Measurements from ENCODE around the gene RNF111. TPM values are rescaled to one million over a fixed set of nuclear protein-coding genes. Genes with fewer than 3 reads are reported as not detected.

RNF111 gene
- 10 to 100 TPM; 16.4 to 29.9 (median 24.0) TPM for polyA plus RNA-seq (ENCODE audit: insufficient read length in 10 of 10)
- long read RNA-seq, donor 1, result 0 reads
- long read RNA-seq, donor 2, partial matches to known transcripts, result 28 of 29 reads
- long read RNA-seq, donor 2, other reads (novel, unspliced or antisense), result 0 of 29 reads
- long read RNA-seq, donor 3, result 0 reads
- long read RNA-seq, donor 4, partial matches to known transcripts, result 44 of 44 reads
- long read RNA-seq, donor 4, other reads (novel, unspliced or antisense), result 0 of 44 reads
- long read RNA-seq, donor 5, partial matches to known transcripts, result 0 of 1 reads
- long read RNA-seq, donor 5, other reads (novel, unspliced or antisense), result 0 of 1 reads
- long read RNA-seq, donor 6, result 0 reads
- long read RNA-seq, donor 7, result 0 reads
- long read RNA-seq, donor 8, result 0 reads
- long read RNA-seq, donor 9, result 0 reads

GRCh38 chr15:58987491-58988005 lies at the start of gene RNF111:
TSS of gene RNF111 (plus strand) at chr15:58987663. CDS start at chr15:59030823, 43,160 bp downstream.
- DNase-seq, result peak; percentile 93 to 98 (median 97)

GRCh38 chr15:58947179-58947578 lies 40.3 kb upstream of the RNF111 start:
- no peak for DNase-seq

GRCh38 chr15:58951388-58952007 lies 36.0 kb upstream of the RNF111 start:
- peak; percentile 45 to 75 (median 62) for DNase-seq

- DNase-seq, result no peak
These were observed 34.7 kb upstream of the RNF111 start for GRCh38 chr15:58952751-58953150.

DNA sequence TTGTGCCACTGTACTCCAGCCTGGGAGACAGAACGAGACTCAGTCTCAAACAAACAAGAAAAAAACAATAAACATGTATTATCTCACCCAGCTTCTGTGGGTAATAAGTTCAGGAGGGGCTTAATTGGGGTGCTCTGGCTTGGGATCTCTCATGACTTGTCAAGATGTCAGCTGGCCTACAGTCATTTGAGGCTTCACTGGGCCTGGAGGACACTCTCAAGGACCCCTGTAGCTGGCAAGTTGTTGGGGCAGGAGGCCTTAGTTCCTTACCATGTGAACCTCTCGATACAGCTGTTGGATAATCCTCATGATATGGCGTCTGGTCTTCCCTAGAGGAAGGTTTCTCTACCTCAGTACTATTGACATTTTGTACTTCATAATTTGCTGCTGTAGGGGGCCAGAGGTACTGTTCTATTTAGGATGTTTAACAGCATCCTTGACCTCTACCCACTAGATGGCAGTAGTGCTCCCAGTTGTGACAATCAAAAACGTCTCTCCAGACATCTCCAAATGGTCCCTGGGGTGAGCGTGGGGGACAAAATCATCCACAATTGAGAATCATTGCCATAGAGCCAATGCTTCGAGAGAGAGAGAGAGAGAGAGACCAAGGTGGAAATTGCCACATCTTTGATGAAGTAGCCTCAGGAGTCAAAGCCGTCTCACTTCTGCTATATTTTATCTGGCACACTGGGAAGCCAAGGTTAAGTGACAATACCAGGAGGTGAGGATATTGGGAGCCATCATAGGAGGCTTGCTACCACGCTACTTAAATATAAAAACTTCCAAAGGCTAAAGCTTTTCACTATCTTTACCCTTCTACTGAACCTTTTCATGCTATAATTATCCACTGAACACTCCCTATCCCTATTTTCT lies 30.1 kb upstream of the RNF111 start:
- DNase-seq, result peak in 2 of 3 donors; percentile 36 to 62

DNA sequence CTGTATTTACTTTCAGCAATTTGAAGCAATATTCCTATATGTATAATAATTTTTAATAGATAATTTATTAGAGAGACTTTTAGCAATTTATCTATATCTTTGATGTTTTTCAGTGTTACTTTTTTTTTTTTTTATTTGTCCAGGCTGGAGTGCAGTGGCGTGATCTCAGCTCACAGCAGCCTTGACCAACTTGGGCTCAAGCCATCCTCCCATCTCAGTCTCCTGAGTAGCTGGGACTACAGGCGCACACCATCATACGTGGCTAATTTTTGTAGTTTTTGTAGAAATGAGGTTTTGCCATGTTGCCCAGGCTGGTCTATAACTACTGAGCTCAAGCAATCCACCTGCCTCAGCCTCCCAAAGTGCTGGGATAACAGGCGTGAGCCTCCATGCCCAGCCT lies 28.7 kb upstream of the RNF111 start:
- no peak for DNase-seq

- no peak for DNase-seq
These were observed 25.3 kb upstream of the RNF111 start for GRCh38 chr15:58962136-58962535.

DNA sequence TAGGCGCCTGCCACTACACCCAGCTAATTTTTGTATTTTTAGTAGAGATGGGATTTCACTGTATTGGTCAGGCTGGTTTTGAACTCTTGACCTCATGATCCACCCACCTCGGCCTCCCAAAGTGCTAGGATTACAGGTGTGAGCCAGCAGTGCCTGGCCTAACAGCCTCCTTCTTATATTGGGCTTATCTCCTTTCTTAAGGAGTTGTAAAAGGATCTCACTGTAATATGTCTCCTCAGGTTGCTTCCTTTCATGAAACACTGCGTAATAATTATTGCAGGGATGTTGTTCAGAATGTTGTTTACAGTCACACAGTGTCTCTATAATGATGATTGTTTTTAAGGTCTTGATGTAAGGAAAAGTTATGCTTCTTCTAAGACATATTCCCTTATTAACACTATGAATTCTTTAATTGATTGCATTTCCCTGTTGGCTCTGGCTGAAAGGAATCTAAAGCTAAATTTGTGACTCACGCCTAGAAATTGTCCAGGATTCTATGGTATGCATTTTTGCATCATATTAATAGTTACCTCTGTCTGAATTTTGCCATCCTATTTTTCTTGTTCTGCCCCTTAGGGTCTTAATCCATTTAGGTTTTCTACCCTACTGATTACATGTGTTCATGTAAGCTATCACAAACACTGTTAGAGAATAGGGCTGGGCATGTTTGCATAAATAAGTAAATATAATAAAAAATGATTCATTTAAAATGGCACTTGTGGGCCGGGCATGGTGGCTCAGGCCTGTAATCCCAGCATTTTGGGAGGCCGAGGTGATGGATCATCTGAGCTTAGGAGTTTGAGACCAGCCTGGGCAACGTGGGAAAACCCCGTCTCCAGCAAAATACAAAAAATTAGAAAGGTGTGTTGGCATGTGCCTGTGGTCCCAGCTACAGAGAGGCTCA lies 24.5 kb upstream of the RNF111 start:
- DNase-seq, result no peak

GRCh38 chr15:58966698-58967097 lies 20.8 kb upstream of the RNF111 start:
- DNase-seq, result no peak

DNA sequence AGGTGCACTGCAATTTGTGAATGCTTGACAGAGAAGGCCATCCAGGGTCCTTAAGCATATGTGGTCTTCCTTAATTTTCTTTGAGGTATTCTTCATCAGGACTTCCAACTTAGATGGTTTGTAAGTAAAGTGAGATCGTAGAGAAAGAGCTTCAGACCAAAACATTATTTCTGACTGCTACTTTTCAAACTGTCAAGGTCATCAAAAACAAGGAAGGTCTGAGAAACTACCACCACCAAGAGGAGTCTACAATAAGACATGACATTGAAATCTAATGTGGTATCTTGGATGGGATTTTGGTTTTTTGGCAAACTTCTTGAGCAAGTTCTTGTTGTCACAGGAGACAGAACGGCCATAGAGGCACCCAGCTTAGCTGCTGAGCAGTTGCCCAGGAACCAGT lies 20.0 kb upstream of the RNF111 start:
- no peak for DNase-seq

GRCh38 chr15:58977887-58978286 lies 9.6 kb upstream of the RNF111 start:
- DNase-seq, result no peak

DNA sequence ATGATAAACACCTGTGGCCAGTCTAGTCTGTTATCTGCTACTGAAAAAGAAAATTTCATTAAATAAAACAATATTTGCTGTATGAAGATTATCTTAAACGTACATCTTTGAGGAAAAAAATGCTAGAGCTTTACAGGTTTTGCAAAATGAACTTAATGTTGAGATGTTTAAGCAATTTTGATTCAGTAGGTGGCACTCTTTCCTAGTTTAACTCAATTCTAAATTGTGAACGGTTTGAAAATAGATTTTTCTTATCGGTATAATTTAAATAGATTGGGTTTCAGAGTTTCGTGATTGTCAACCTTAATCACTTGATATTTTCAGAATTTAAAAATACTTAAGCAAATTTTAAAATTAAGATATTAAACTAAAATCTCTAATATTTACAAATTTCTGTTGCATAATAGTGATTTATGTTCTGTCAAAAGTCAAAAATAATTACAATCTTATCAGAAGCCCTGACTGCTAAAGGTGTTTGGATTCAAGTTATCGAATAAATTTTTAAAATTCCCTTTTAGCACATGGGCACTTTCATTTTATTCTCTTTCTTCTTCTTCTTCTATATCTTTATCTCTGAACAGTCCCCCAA lies 7.0 kb upstream of the RNF111 start:
- peak; percentile 24 to 47 (median 39) for DNase-seq

DNA sequence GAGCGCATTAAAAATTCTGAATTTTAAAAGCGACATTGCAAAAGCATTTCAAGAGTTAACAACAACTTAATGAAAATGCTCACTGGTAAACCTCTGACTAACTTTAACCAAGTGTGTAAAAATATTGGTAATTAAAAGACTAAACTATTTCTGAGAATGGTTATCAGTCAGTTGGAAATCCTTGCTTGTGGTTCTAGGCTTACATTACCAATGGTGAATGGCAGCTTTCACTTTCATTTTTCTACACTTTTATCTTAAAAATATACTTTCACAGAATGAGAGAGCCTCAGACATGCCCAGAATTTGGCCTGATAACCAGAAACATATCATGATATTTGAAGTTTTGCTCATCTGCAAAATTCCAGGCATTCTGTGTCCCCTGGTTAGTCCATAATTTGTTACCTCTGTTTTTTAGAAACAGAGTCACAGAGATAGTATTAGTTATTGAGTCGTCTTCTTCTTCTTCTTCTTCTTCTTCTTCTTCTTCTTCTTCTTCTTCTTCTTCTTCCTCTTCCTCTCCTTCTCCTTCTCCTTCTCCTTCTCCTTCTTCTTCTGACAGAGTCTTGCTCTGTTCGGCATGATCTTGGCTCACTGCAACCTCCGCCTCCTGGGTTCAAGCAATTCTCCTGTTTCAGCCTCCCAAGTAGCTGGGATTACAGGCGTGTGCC lies 5.5 kb upstream of the RNF111 start:
- no peak for DNase-seq

- no peak for DNase-seq
These were observed 4.2 kb upstream of the RNF111 start for GRCh38 chr15:58983261-58983660.

DNA sequence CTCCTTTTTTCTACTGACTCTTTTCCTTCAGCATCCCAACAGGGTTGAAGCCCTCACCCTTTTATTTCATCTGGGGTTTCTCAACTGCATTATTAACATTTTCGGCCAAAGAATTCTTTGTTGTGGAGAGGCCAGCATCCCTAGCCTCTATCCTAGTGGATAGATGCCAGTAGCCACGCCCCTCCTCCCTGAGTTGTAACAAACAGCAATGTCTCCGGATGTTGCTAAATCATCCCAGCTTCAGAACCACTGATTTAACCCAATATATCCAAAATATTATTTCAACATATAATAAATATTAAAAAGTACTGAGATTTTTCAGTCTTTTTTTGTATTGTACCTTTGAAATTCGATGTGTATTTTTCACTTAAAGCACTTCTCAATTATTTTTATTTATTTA lies 2.0 kb upstream of the RNF111 start:
- peak in 1 of 3 donors; percentile 22 for DNase-seq

GRCh38 chr15:58987036-58987435 lies 427 bp upstream of the RNF111 start:
- DNase-seq, result no peak

DNA sequence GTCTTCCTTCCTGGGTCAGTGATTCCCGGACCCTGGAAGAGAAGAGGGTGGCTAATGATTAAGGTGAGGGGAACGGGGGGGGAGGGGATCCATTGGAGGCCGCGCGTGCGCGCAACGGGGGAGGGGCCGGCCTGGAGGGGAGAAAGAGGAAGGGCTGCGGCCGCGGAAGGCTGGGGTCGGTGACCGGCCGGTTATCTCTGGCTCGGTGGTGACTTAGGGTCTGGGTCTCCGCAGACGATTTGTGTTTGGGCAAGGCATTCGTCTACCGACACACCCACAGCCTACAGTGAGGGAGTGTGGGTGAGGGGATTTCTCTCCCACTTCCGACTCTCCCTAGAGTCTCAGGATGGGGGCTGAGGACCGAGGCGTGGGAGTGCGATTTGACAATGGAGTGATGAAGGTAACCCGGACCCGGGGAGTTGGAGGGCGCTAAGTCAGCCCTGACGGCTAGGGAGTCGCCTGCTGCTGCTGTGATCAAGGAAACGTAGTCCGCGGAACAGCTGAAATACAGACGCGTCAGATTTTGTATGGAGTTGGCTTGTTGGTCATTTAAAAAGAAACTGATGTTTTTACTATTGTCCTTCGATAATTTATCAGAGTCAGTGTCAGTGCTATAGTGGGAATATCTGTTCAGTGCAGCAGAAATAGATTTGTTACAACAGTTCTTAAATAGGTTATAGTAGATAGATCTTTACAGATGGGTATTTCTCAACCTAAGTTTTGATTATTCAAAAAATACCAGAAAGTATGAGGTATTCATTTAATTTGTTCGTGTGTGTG lies 733 bp downstream of the RNF111 start:
- DNase-seq, result peak in 2 of 3 donors; percentile 27 to 47

- no peak for DNase-seq
These were observed 4.7 kb downstream of the RNF111 start for GRCh38 chr15:58992181-58992580.

DNA sequence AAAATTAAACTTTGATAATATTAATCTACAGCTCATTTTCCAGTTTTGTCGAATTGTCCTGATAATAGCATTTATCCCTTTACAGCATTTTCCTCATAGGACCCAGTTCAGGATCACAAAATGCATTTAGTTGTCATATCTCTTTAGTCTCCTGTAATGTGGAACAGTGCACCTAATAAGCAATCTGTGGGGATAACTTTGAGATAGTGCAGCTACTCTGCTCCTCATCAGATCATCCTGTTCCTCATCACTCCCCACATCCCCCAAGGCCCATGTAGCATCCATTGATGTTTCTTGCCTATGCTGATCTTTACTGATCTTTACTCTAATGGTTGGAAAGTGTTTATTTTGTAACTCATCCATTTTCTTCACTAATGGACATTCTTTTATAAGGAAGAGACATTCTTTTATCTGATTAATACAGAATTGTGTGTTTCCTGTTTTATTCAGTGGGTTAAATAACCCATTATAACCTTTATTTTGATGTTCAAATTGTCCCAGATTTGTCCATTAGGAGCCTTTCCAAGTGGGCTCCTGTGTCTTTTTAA lies 7.5 kb downstream of the RNF111 start:
- no peak for DNase-seq

All from muscle of back (tissue), 13 donors.